CD4-positive, alpha-beta T cell treated with Interleukin-6 for 4 hours (primary cell): ENCODE data around the gene COPG1.

Source experiments
- DNase-seq: peaks from one replicate; pipeline ENCODE4 v3.0.0-alpha.2; 2020; ENCODE audit warnings: mixed read lengths

Gene COPG1

DNA sequence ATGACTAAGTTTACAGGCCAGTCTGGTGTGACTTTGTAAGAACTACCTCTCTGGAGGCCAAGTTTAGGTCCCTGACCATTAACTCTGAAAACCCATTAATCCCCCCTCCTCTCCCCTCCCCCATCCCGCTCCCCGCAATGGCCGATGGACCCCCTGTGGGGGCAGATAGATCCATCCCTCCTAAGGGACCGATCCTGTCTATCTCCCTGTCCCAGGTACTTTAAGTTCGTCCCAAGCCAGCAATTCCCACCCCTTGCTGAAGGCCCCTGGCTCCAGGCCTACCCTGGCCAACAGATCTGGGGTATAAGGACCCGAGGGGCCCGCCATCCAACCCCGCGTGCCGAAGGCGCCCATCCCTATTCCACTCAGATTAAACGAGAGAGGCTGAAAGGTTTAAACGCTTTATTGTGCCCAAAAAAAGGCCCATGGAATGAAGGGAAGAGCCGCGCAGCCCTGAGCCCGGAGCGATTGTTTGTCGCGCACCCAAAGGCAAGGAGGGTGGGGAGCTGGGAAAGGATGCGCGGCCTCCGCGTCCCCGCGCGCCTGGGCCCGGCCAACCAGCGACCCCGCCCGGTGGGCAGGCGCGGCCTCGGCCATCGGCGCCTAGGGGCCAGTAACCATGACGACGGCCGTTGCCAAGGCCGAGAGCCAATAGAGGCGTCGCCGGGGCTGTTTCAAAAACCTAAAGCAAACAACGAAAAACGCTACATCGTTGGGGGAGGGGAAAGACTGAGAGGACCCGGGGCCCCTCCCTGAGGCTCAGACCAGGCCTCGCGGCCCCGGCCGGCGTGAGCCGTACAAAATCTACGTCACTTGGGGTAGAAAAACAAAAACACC lies 65.2 kb downstream of the COPG1 start:
- peak; percentile 64 for DNase-seq

DNA sequence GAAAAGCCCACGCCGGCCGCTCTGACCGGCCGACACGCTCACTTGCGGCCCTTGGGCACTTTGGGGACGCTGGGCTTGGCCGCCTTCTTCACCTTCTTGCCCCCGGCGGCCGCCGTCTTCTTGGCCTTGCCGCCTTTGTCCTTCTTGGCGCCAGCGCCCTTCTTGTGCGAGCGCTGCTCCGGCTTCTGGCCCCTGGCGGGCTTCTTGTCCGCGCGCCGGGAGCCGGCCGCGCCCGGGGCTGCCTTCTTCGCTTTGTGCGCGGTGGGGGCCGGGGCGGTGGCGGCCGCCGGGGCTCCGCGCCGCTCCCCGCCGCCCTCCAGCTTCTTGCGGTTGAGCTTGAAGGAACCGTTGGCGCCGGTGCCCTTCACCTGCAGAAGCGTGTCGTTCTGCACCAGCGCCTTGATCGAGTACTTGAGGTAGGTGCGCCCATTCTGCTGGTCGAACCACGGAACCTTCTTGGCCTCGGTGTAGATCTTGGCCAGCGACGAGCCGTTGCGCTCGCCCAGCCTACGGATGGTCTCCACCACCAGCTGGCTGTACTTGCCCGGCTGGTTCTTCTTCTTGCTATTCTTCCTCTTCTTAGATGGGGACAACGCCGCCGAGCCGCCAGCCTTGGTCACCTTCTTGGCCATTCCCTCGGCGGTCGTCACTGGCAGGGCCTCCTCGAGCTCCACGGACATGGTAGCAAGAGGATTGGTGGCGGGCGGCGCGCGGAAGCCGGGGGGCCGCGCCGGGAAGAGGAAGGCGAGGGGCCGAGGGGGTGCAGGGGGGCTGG lies 66.0 kb downstream of the COPG1 start:
- DNase-seq = peak; percentile 51

DNA sequence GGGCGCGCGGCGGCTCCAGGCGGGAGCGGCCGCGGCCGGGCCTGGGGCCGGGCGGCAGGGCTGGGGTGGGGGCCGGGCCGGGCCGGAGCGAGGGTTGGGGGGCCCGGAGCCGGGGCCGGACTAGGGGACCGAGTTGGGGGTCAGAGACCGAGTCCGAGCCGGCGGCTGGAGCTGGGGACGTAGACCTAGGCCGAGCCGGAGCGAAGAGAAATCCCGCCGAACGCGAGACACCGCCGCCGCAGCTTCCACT lies 66.5 kb downstream of the COPG1 start:
- DNase-seq = no peak

DNA sequence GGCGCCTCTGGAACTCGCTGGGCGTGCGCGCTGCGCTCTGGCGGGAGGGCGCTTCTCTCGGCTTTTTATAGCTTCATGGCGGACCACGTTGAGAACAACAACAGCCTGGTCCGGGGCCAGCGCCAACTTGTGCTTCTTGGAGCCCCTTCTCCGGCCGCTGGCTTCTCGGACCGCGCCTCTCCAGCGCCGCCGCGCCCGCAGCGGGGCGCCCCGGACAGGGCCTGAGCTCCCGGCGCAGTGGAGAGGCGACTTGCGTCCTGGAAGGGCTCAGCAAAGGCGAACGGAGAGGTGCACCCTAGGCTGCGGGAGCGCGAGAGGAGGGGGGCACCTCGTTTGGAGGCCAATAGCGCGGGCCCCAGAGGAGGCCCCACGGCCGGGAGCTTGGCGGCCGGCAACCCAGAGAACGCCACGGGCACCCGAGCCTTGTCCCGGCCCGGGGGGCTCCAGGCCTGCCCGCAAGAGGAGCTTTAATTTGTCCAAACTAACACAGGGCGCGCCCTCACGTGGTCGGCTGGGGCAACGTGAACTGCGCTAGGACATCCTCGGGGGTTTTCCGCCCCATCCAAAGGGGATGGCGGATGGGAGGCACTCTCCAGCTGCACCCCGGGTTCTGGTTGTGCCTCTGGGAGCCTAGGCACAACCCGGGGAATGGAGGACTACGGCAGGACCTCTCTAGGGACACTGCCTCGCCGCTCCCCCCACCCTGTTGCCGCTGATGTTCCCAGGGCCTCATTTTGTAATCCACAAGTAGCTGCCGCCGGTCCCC lies 67.0 kb downstream of the COPG1 start:
- peak; percentile 88 for DNase-seq

GRCh38 chr3:129317014-129317771 lies 67.8 kb downstream of the COPG1 start:
- DNase-seq = no peak

GRCh38 chr3:129317848-129318247 lies 68.4 kb downstream of the COPG1 start:
- DNase-seq = no peak

- DNase-seq = no peak
These were observed 69.5 kb downstream of the COPG1 start for GRCh38 chr3:129318921-129319320.

DNA sequence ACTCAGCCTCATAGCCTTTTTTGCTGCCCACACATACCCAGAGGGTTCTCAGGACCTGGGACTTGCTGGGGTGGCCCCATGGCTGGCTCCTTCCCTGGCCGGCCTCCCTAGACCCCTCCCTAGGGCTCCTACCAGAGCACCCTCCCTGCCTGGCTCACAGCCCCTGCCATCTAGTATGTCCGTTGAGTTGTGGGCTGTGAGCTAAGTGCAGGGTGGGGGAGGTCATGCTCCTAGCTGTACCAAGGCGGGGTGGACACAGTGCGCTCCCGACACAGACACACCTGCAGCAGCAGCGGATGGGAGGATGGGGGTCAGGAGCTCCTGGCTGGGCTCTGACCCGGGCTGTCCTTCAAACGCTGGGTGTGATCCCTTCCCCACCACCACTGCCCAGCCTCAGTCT lies 70.9 kb downstream of the COPG1 start:
- DNase-seq = no peak

- DNase-seq = no peak
These were observed 71.5 kb downstream of the COPG1 start for GRCh38 chr3:129320825-129321487.

DNA sequence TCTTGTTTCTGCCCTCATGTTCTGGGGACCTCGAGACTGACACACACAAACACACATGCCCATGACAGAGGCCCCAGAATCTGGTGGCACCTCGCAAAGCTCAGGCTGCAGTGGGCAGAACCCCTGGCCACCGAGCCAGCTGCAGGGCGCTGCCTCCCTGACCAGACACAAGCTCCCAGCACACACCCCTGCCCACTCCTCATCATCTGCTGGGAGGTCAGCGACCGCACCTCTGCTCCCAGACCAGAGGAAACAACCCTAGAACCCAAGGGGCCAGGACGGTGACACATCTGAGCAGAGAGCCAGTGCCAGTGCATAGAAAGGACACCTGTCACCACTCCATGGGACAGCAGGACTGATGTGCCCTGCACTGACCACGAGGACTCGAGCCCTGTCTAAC lies 72.5 kb downstream of the COPG1 start:
- DNase-seq = no peak

DNA sequence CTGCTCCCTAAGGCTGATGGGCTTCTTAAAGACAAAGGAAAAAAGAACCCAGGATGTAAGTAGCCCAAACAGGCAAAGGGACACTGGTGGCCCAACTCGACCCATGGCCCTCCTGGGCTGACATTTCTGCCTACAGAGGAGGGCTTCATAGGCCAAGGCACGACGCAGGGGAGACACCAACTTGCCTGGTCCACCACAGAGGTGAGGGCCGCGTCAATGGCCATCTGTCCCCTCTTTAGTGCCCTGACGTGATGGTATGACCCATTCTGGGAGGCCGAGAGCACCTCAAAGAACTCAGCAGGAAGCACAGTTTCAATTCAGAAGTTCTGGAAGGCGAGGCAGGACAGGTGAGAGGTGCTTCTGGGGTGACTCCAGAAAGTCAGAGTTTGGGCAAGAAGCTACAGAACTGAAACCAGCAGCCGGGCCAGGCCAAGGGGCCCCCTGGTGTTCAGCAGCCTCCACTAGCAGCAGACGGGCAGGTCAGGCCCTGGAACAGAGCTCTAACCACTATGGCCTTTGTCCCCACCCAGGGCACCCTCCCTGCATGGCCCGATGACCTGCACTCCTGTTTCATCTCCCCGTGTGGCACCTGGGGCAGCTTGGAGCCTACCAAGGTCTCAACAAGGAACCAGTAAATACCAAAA lies 74.4 kb downstream of the COPG1 start:
- DNase-seq = peak; percentile 21

DNA sequence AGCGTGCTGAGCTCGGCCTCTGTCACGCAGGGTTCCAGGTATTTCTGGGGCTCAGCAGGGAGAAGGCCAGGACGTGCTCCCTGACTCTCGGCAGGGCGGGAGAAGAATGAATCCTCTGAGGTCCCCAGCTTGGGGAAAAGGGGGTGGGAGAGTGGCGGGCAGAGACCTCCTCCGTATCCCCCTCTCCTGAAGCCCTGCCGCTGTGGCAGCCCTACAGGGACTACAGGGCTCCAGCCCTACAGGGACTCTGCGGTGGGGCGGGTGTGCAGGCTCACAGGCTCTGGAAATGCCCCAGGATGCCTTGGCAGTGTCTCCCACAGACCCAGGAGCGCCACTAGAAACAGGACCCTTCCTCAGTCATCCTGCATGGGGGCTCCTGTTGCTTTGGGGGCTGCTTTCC lies 75.4 kb downstream of the COPG1 start:
- no peak for DNase-seq

GRCh38 chr3:129325383-129325782 lies 76.0 kb downstream of the COPG1 start:
- DNase-seq = no peak

DNA sequence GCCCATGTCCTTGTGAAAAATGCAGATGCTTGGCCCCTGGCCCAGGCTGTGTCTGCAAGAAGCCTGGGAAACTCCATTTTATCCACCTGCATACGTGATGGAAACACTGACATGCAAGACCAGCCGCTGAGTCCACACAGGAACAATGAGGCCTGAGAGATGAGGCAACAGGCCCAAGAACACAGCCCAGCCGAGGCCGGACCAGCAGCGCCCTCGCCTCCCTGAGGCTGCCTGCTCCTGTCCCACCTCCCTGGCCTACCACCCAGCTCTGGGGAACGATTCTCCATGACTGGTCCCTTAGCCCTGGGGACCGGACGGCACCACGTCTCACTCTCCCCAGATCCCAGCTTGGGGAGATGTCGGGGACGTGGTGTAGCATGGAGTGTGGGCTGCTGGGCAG lies 76.7 kb downstream of the COPG1 start:
- no peak for DNase-seq

DNA sequence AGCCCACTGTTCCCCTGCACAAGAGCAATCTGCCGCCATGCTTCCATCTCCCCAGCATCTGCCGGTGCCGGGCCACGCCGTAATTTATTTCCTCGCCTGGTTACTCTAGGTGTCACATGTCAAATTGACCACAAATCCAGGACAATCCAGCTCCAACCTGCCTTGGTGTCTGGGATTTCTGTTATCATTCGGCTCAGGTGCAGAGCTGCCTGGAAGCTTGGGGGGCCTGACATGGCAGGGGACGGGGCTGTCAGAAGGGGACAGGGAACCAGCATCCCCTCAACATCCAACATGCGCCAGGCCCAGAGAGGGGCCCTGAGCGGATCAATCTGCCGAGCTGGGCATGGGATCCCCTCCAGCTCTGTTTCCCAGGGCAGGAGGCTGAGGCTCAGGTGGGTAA lies 77.2 kb downstream of the COPG1 start:
- no peak for DNase-seq
